K562 (cell line): ENCODE results near the gene RYR1. TPM values are rescaled to one million over a fixed set of nuclear protein-coding genes. Genes with fewer than 3 reads are reported as not detected.

Experiments used
- ATAC-seq: fragments of 200-7000 bp; cut with Tn5 transposase; 3 replicates; pipeline ENCODE4 v1.9.1; 2020; ENCODE audit warnings: moderate library complexity
- BruUV-seq: library from RNA; stranded (reverse); fragments of 400-500 nt; replicated peaks from 2 replicates; lab custom pipeline; 2021; lab: Mats Ljungman, UMichigan
- CTCF ChIA-PET: fragments of 300-600 bp; formaldehyde crosslinking; extraction: SDS; loops from one replicate; lab custom pipeline; 2021; ENCODE audit warnings: low intra/inter-chr PET ratio; lab: Yijun Ruan, JAX
- POLR2A ChIA-PET: fragments of 300-600, 350-650 bp; sonication (Branson Sonifier 250); formaldehyde crosslinking; extraction: SDS; loops from one replicate; lab custom pipeline; 2021; ENCODE audit warnings: antibody characterized with exemption, inconsistent platforms; lab: Yijun Ruan, JAX
- DNase-seq, 4 experiments: peaks; one replicate each; pipeline versions ENCODE4 v3.0.0 to v3.0.0-alpha.2; 2011 to 2018; ENCODE audit warnings: low spot score in 3 of 4, mixed read lengths in 3 of 4; ENCODE audit errors: extremely low read depth in 1 of 4
- FAIRE-seq: peaks from 2 replicates; lab custom pipeline; 2011; peaks lifted over from hg19 to GRCh38; lab: Jason Lieb, UNC
- H2AFZ ChIP-seq: 2 replicates; pipeline ENCODE4 v1.6.0; 2011; ENCODE audit warnings: low read depth, low read length, control low read depth, inconsistent platforms
- H3K27ac ChIP-seq: fragments of 200-600 bp; 3 replicates; pipeline ENCODE4 v1.8.0; 2011; ENCODE audit warnings: low read depth, mild to moderate bottlenecking, control low read depth, inconsistent platforms, low read length, moderate library complexity, mixed read lengths; ENCODE audit errors: extremely low read depth
- H3K27me3 ChIP-seq, 2 experiments: fragments of 300-600 bp in 1 of 2; 2 replicates in 1 of 2; 3 replicates in 1 of 2; pipeline versions ENCODE4 v1.6.0 to v1.8.0; 2011; ENCODE audit warnings: inconsistent platforms in 2 of 2, low read length in 2 of 2, mild to moderate bottlenecking in 1 of 2, mixed read lengths in 1 of 2, moderate library complexity in 1 of 2; ENCODE audit not compliant: control insufficient read depth in 2 of 2, insufficient read depth in 2 of 2
- H3K36me3 ChIP-seq: fragments of 300-600 bp; 3 replicates; pipeline ENCODE4 v1.8.0; 2011; ENCODE audit warnings: mild to moderate bottlenecking, low read length, inconsistent platforms; ENCODE audit not compliant: control insufficient read depth, insufficient read depth
- H3K4me1 ChIP-seq, 2 experiments: fragments of 200-600 bp in 1 of 2; replicated peaks in 1 of 2; 2 replicates in 1 of 2; 3 replicates in 1 of 2; pipeline versions ENCODE4 v1.5.1 to v1.8.0; 2011; ENCODE audit warnings: inconsistent platforms in 2 of 2, low read length in 2 of 2, mild to moderate bottlenecking in 1 of 2, mixed read lengths in 1 of 2, moderate library complexity in 1 of 2; ENCODE audit not compliant: control insufficient read depth in 2 of 2, insufficient read depth in 2 of 2
- H3K4me2 ChIP-seq: 2 replicates; pipeline ENCODE4 v1.6.1; 2011; ENCODE audit warnings: low read length, control low read depth, inconsistent platforms, mixed read lengths; ENCODE audit not compliant: insufficient read depth
- H3K4me3 ChIP-seq: fragments of 200-600 bp; sonication (generic), shearing (Covaris generic); 2 replicates; pipeline ENCODE4 v1.5.1; 2016; ENCODE audit warnings: control low read depth, inconsistent platforms
- H3K79me2 ChIP-seq: fragments of 200-600 bp; 3 replicates; pipeline ENCODE4 v1.8.0; 2011; ENCODE audit warnings: low read length, inconsistent platforms; ENCODE audit not compliant: control insufficient read depth, insufficient read depth
- H3K9ac ChIP-seq, 2 experiments: 2 replicates each; pipeline versions ENCODE4 v1.6.0 to v1.6.1; 2011; ENCODE audit warnings: low read depth in 2 of 2, low read length in 2 of 2, control low read depth in 1 of 2, inconsistent platforms in 1 of 2, mild to moderate bottlenecking in 1 of 2, mixed read lengths in 1 of 2; ENCODE audit not compliant: insufficient read depth in 1 of 2
- H3K9me1 ChIP-seq: one replicate; pipeline ENCODE4 v1.6.0; 2011; ENCODE audit warnings: inconsistent platforms, mild to moderate bottlenecking, low read length, moderate library complexity; ENCODE audit not compliant: control insufficient read depth, insufficient read depth
- H3K9me3 ChIP-seq: replicated peaks from 2 replicates; pipeline ENCODE4 v1.5.1; 2011; ENCODE audit warnings: low read depth, low read length, inconsistent platforms; ENCODE audit not compliant: control insufficient read depth, insufficient read depth
- H4K20me1 ChIP-seq: replicated peaks from 2 replicates; pipeline ENCODE4 v1.6.1; 2011; ENCODE audit warnings: low read length, inconsistent platforms, mixed read lengths; ENCODE audit not compliant: control insufficient read depth, insufficient read depth
- ATF7 ChIP-seq: fragments of 450-650 bp; IDR thresholded peaks from 2 replicates; pipeline ENCODE4 v1.7.1; 2014; ENCODE audit warnings: mild to moderate bottlenecking, moderate library complexity
- BDP1 ChIP-seq: IDR thresholded peaks from 3 replicates; pipeline ENCODE4 v1.6.1; 2011; ENCODE audit not compliant: insufficient read length, insufficient read depth
- BRF1 ChIP-seq: IDR thresholded peaks from 3 replicates; pipeline ENCODE4 v1.6.1; 2011; ENCODE audit warnings: borderline replicate concordance, mild to moderate bottlenecking; ENCODE audit not compliant: insufficient read length; ENCODE audit errors: extremely low read depth
- POLR2G ChIP-seq: fragments of 200-400 bp; formaldehyde crosslinking; IDR thresholded peaks from 2 replicates; pipeline ENCODE4 v1.6.1; 2017; ENCODE audit warnings: low read depth, mild to moderate bottlenecking, antibody characterized with exemption, low read length, moderate library complexity
- REST ChIP-seq, 2 experiments: fragments of 450-650 bp; formaldehyde crosslinking in 1 of 2; IDR thresholded peaks; 2 replicates each; pipeline versions ENCODE4 v1.4.0 to v1.6.1; 2014 to 2020; ENCODE audit warnings: mild to moderate bottlenecking in 2 of 2, borderline replicate concordance in 1 of 2, low read depth in 1 of 2
- WGBS: fragments of 100-300 bp; shearing (Covaris generic); methylation state at CpG from one replicate; pipeline ENCODE4 v1.1.6; 2016; ENCODE audit warnings: low coverage, mixed read lengths; ENCODE audit not compliant: insufficient coverage; ENCODE audit errors: missing lambda C conversion rate; 5-methylcytosine and 5-hydroxymethylcytosine counted together
- in situ Hi-C: fragments of 300-500 bp; cut with MboI; formaldehyde crosslinking; loops from 4 replicates; pipeline ENCODE4 v1.15.0; 2018; ENCODE audit warnings: inconsistent platforms, mixed read lengths
- intact Hi-C: fragments of 100-400 bp; cut with micrococcal nuclease; formaldehyde crosslinking; loops from 2 replicates; pipeline ENCODE4 v1.14.2; 2022
- polyA plus RNA-seq, 8 experiments: library from polyadenylated mRNA; depleted of rRNA in 4 of 8; stranded (reverse) in 5 of 8; unstranded in 3 of 8; fragments of >200 nt; fragmentation: Nextera tagmentation in 2 of 8; fragmentation: Illumina TruSeq in 1 of 8; extraction: Ambion mirVana in 2 of 8; extraction: Trizol in 1 of 8; gene quantifications; 2 replicates each; pipeline versions ENCODE4 v1.2.1 to v1.2.3, GENCODE V29; 2011 to 2014; ENCODE audit warnings: inconsistent platforms in 1 of 8, missing spikeins in 1 of 8
- total RNA-seq, 7 experiments: library from RNA; depleted of rRNA in 6 of 7; stranded (reverse); fragments of >200 nt in 6 of 7; fragmentation: Illumina TruSeq in 2 of 7; extraction: Trizol in 2 of 7; gene quantifications; 2 replicates each; pipeline versions ENCODE4 v1.2.1 to v1.2.3, GENCODE V29; 2011 to 2021; ENCODE audit warnings: low replicate concordance in 1 of 7

Gene RYR1
- total and polyA plus RNA-seq, 9 of the 15 experiments (the other 6 are each of a cell fraction or from before 2014, with no cell fraction given): 0.11 to 7.4 (median 3.7) TPM

- CTCF ChIA-PET: no interaction called here
Measured at GRCh38 chr19:38473201-38473600, 39.7 kb downstream of the RYR1 start.

More at GRCh38 chr19:38473201-38473600, 39.7 kb downstream of the RYR1 start:
- ATAC-seq (no peak), FAIRE-seq (no peak), DNase-seq (no peak)
- WGBS: 68% methylated on average over 10 of the region's 21 CpGs
- Histone ChIP-seq H4K20me1 (no peaks in the 10 kb centered on the region), H3K4me2 (no peak overlapping the region), H3K4me1 (peaks cover 0 to 4% of the 10 kb centered on the region in 2 experiments; a peak in 1 of 5 replicates), H2AFZ (no peak overlapping the region), H3K4me3 (no peak overlapping the region), H3K9me3 (no peaks in the 10 kb centered on the region), H3K79me2 (no peaks in the 10 kb centered on the region), H3K9ac (no peak overlapping the region), H3K9me1 (no peaks in the 10 kb centered on the region), H3K27me3 (no peaks in the 10 kb centered on the region), H3K36me3 (peaks cover 21% of the 10 kb centered on the region; the same call in 1 of the 3 replicates), H3K27ac (no peak overlapping the region)
- no TSS peak for BruUV-seq
- intact Hi-C loops: no loop called here
- POLR2A ChIA-PET: no interaction called here
- TF ChIP-seq BRF1: no peak
- no peak for TF ChIP-seq REST (IDR thresholded peaks at IDR 0.05; ENCODE audit: borderline replicate concordance)
- no peak for TF ChIP-seq REST (CRISPR knock-in tag; IDR thresholded peaks at IDR 0.05; ENCODE audit: low read depth)
- TF ChIP-seq BDP1: no peak
- TF ChIP-seq POLR2G: peak; percentile 31; the same call in 1 of the 2 replicates
- no peak for TF ChIP-seq ATF7
- in situ Hi-C loops: no loop called here
